HL-60 (cell line): ENCODE measurements around the gene CAST.

ENCODE experiments used
- GABPA ChIP-seq: IDR thresholded peaks from 2 replicates; pipeline ENCODE4 v1.6.1; 2012; ENCODE audit warnings: low read depth
- TF ChIP-seq, protein P1 (sequence below): IDR thresholded peaks from 2 replicates; pipeline ENCODE4 v1.6.1; 2012; ENCODE audit warnings: low read depth; ENCODE audit not compliant: insufficient replicate concordance
- TF ChIP-seq, protein P2 (sequence below): IDR thresholded peaks from one replicate; pipeline ENCODE4 v1.5.1; 2011; ENCODE audit warnings: low read length, control low read depth, inconsistent platforms; ENCODE audit not compliant: insufficient read depth

- TF ChIP-seq, protein P1, sequence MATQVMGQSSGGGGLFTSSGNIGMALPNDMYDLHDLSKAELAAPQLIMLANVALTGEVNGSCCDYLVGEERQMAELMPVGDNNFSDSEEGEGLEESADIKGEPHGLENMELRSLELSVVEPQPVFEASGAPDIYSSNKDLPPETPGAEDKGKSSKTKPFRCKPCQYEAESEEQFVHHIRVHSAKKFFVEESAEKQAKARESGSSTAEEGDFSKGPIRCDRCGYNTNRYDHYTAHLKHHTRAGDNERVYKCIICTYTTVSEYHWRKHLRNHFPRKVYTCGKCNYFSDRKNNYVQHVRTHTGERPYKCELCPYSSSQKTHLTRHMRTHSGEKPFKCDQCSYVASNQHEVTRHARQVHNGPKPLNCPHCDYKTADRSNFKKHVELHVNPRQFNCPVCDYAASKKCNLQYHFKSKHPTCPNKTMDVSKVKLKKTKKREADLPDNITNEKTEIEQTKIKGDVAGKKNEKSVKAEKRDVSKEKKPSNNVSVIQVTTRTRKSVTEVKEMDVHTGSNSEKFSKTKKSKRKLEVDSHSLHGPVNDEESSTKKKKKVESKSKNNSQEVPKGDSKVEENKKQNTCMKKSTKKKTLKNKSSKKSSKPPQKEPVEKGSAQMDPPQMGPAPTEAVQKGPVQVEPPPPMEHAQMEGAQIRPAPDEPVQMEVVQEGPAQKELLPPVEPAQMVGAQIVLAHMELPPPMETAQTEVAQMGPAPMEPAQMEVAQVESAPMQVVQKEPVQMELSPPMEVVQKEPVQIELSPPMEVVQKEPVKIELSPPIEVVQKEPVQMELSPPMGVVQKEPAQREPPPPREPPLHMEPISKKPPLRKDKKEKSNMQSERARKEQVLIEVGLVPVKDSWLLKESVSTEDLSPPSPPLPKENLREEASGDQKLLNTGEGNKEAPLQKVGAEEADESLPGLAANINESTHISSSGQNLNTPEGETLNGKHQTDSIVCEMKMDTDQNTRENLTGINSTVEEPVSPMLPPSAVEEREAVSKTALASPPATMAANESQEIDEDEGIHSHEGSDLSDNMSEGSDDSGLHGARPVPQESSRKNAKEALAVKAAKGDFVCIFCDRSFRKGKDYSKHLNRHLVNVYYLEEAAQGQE, result no peak
- TF ChIP-seq, protein P2, sequence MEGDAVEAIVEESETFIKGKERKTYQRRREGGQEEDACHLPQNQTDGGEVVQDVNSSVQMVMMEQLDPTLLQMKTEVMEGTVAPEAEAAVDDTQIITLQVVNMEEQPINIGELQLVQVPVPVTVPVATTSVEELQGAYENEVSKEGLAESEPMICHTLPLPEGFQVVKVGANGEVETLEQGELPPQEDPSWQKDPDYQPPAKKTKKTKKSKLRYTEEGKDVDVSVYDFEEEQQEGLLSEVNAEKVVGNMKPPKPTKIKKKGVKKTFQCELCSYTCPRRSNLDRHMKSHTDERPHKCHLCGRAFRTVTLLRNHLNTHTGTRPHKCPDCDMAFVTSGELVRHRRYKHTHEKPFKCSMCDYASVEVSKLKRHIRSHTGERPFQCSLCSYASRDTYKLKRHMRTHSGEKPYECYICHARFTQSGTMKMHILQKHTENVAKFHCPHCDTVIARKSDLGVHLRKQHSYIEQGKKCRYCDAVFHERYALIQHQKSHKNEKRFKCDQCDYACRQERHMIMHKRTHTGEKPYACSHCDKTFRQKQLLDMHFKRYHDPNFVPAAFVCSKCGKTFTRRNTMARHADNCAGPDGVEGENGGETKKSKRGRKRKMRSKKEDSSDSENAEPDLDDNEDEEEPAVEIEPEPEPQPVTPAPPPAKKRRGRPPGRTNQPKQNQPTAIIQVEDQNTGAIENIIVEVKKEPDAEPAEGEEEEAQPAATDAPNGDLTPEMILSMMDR, result no peak
- TF ChIP-seq GABPA, result no peak
Measured at GRCh38 chr5:96649251-96649662, 12.9 kb upstream of the CAST start.
